Activated naive CD4-positive, alpha-beta T cell treated with Interleukin-2 at 50 U/mL for 16 hours (primary cell): ENCODE results near the gene NENF.
A peak's percentile ranks its signal among the peaks of the same experiment; 100 is the strongest.
"Not testable (repeated sequence)": the region's sequence is repeated elsewhere in the genome, so short reads cannot be mapped to it uniquely, and the experiment has no call there.

Experiments
- DNase-seq: peaks from one replicate; pipeline ENCODE4 v3.0.0-alpha.2; 2020

NENF gene

GRCh38 chr1:212461916-212462660 lies 29.4 kb downstream of the NENF start:
- DNase-seq = no peak

- no peak for DNase-seq
Observed at GRCh38 chr1:212463565-212464285, 31.0 kb downstream of the NENF start.

GRCh38 chr1:212465311-212465710 lies 32.6 kb downstream of the NENF start:
- no peak for DNase-seq

GRCh38 chr1:212466437-212466836 lies 33.7 kb downstream of the NENF start:
- no peak for DNase-seq

GRCh38 chr1:212466898-212467650 lies 34.4 kb downstream of the NENF start:
- DNase-seq = no peak

- no peak for DNase-seq
Observed at GRCh38 chr1:212467843-212468482, 35.2 kb downstream of the NENF start.

GRCh38 chr1:212470059-212470458 lies 37.3 kb downstream of the NENF start:
- DNase-seq = no peak

GRCh38 chr1:212471286-212471685 lies 38.6 kb downstream of the NENF start:
- no peak for DNase-seq

- no peak for DNase-seq
Observed at GRCh38 chr1:212471891-212472675, 39.4 kb downstream of the NENF start.

GRCh38 chr1:212473729-212474128 lies 41.0 kb downstream of the NENF start:
- DNase-seq = no peak

- DNase-seq = no peak
Observed at GRCh38 chr1:212475151-212475550, 42.4 kb downstream of the NENF start.

GRCh38 chr1:212475831-212476230 lies 43.1 kb downstream of the NENF start:
- not testable (repeated sequence) for DNase-seq

GRCh38 chr1:212477014-212477679 lies 44.4 kb downstream of the NENF start:
- DNase-seq = peak; percentile 77

- no peak for DNase-seq
Observed at GRCh38 chr1:212477680-212478466, 45.2 kb downstream of the NENF start.

- no peak for DNase-seq
Observed at GRCh38 chr1:212478467-212479025, 45.8 kb downstream of the NENF start.

GRCh38 chr1:212479188-212479587 lies 46.5 kb downstream of the NENF start:
- DNase-seq = no peak

GRCh38 chr1:212480711-212481437 lies 48.2 kb downstream of the NENF start:
- not testable (repeated sequence) for DNase-seq

GRCh38 chr1:212481438-212481767 lies 48.7 kb downstream of the NENF start:
- DNase-seq = no peak

- no peak for DNase-seq
Observed at GRCh38 chr1:212482006-212482636, 49.4 kb downstream of the NENF start.
